ENCODE results near the gene NF1.
A peak's percentile ranks its signal among the peaks of the same experiment; 100 is the strongest.
"Not testable (repeated sequence)": the region's sequence is repeated elsewhere in the genome, so short reads cannot be mapped to it uniquely, and the experiment has no call there.

The NF1 gene

DNA sequence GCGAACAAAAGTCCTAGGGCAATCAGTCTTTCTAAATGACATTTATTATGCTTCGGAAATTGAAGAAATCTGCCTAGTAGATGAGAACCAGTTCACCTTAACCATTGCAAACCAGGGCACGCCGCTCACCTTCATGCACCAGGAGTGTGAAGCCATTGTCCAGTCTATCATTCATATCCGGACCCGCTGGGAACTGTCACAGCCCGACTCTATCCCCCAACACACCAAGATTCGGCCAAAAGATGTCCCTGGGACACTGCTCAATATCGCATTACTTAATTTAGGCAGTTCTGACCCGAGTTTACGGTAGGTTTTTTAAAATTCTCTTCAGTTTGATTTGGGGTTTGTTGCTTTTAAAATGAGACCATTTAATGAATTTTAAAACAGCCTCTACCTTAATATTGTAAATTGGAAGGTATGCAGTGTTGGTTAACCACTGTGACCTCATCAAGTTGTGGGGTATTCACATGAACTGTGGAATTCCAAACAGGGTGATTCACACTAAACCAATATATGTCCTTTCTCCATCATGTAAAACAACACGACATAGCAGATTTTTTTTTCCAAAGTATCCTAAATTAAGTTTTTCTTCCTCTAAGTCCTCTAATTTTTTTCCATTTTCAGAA is 232.9 kb downstream of the NF1 start:
- DNase-seq (ENCODE audit: low read depth, low spot score), result peak; percentile 36

DNA sequence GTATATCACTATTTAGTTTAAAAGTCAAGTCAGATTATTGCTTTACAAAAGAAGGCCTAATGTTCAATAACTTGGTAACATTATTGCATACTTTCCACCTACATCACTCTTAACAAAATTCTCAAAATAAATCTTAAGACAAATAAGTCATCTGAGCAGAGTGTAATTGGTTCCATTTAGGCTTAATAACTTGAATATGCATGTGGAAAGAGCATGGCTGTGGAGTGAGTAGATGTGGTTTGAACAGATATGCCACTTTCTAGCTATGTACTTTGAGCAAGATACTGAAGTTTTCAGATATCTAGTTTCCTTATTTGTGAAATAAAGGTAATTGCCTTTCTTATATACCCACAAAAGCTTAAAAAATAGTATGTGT is 233.4 kb downstream of the NF1 start:
- DNase-seq (ENCODE audit: low read depth, low spot score), result no peak

DNA sequence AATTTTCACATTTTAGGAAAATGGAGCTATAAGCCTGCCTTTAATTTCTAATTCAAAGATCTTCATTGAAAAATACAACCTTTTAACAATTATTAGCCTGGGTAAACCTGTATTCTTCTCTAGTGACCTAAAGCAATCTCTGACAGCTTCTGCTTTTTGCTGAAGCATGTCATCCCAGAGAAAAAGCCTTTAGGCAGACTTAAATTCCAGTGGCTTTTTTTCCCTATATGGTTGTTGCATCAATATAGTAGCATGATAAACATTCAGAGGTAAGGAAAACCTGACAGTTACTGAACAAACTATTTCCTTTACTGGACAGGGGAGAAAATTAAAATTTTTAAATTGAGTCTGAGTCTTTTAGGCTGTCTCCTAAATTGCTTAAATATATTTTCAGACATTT is 234.4 kb downstream of the NF1 start:
- no peak for DNase-seq (ENCODE audit: low read depth, low spot score)

GRCh38 chr17:31339906-31340661 is 245.3 kb downstream of the NF1 start:
- no peak for DNase-seq (ENCODE audit: low read depth, low spot score)

GRCh38 chr17:31345191-31345747 is 250.5 kb downstream of the NF1 start:
- DNase-seq (ENCODE audit: low read depth, low spot score), result not testable (repeated sequence)

DNA sequence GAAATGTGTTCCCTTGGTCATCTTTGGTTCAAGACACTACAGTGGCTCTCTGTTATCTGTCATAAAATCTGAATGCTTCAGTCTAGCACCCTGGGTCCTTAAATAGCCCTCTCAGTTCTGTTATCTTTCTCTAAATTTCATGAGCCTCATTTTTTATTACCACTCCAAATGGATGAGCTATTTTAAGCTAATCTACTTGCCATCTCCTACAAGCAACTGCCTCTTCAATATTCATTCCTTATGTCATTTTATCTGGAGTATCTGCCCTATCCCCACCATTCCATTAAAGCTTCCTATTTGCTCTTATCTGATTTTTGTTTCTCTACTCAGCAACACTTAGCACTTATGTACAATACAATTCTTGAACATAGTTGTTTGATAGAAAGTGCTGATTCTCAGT is 254.7 kb downstream of the NF1 start:
- no peak for DNase-seq (ENCODE audit: low read depth, low spot score)

DNA sequence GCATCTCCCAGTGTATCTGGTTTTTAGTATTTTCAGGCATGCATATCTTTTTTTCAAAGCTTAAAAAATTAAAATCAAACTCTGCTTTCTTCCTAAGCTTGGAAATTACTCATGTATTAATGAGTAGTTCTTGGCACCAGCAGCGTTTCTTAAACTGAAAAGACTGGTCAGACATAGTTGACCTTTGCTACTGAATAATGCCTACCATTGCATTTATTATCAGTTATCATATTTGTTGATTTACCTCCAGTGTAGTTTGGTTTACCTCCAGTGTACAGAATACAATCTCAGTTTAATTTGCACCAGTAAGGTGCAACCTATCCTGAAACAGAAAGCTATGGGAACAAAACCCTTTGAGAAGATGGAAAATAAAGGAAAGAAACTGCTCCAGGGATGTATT is 261.2 kb downstream of the NF1 start:
- no peak for DNase-seq (ENCODE audit: low read depth, low spot score)

DNA sequence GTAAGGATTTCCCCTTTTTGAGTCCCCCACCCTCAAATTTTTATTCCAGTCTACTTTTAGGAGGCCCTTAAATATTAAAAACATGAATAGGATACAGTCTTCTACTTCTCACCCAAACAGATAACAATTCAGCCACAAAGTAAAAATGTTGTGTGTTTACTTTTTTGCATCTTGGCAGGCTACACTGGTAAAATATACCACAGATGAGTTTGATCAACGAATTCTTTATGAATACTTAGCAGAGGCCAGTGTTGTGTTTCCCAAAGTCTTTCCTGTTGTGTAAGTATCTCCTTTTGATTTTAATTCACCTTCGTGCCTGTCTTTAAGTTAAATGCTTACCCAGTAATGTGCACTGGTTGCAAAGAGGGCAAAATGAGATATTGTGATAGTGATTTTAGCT is 262.3 kb downstream of the NF1 start:
- no peak for DNase-seq (ENCODE audit: low read depth, low spot score)

DNA sequence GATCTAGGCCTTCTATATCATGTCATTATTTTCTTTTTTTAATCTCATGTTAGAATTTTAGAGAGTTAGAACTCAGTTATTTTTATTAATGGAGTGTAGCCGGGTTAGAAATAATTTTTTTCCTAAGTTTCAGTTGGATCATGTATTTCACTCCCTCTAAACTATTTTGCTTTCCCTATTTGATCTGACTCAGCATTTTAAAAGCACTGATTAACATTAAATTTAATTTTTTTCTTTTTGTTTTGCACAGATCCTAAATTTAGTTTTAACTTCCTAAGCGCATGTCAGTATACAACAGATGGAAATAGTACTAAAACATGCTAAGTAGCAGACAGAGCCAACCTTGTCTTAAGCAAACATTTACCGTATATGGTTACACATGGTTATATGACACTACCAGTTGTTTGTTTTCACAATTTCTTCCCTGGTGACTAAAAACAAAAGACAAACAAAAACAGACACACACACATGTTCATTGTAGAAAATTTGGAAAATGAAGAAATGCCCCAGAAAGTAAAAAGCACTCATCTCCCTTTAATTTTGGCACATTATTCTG is 263.1 kb downstream of the NF1 start:
- DNase-seq (ENCODE audit: low read depth, low spot score), result no peak

DNA sequence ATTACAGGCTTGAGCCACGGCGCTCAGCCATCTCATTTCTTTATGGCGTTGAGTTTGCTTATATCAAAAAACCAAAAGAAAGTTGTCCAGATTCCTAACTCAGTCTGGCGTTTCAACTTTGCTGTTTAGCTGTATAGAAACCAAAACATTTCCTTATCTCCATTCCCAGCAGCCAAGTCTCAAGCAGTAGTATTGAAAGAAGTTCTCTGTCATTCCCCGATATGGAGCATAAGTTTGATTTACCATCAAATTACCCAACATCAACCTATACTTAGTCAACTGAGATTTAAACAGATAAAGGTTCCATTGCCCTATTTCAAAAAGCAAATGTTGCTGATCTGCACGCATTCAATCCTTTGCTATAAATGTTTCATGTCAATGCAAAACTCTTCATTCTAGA is 269.2 kb downstream of the NF1 start:
- no peak for DNase-seq (ENCODE audit: low read depth, low spot score)

GRCh38 chr17:31366088-31366487 is 271.3 kb downstream of the NF1 start:
- no peak for DNase-seq (ENCODE audit: low read depth, low spot score)

DNA sequence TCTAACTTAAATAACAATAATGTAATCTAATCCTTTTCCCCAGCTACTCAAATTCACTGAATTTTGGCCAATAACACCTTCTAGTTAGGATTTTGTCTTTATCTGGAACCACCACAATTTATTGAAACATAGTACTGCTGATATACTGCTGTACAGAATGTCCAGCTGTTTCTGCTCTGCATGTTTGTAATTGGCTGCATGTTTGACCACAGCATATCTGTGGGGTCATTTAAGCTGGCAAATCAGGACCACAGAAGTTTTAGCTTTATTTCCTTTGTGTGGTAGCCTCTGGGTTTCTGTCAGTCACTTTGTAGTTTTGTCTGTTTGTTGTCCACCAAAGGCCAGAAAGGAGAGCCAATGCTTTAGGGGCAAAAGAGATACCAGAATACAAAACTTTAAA is 274.5 kb downstream of the NF1 start:
- no peak for DNase-seq (ENCODE audit: low read depth, low spot score)

DNA sequence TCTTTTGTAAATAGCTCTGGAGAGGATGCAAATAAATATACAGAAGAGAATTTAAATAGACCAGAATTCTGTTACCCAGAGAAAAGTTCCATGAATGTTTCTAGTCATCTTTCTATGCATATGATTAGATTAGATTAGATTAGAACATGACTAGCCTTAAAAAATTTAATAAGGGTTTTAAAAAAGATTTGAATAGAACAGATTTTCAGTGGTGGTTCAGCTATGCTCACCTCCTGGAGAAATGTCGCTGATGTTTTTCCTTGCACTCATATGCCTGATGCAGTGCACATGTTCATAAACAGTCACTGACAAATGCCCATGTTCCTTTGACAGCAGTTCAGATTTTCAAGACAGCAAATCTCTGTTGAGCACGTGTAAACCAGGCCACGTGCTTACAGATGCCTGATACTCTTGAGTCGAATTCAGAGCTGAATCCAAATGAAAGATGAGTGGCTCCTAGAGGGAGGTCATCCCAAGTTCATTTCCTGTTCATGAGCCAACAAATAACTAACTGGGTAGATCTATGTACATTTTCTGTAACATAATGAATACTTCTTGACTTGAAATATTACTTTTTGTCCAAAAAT is 276.8 kb downstream of the NF1 start:
- DNase-seq (ENCODE audit: low read depth, low spot score), result peak; percentile 36

DNA sequence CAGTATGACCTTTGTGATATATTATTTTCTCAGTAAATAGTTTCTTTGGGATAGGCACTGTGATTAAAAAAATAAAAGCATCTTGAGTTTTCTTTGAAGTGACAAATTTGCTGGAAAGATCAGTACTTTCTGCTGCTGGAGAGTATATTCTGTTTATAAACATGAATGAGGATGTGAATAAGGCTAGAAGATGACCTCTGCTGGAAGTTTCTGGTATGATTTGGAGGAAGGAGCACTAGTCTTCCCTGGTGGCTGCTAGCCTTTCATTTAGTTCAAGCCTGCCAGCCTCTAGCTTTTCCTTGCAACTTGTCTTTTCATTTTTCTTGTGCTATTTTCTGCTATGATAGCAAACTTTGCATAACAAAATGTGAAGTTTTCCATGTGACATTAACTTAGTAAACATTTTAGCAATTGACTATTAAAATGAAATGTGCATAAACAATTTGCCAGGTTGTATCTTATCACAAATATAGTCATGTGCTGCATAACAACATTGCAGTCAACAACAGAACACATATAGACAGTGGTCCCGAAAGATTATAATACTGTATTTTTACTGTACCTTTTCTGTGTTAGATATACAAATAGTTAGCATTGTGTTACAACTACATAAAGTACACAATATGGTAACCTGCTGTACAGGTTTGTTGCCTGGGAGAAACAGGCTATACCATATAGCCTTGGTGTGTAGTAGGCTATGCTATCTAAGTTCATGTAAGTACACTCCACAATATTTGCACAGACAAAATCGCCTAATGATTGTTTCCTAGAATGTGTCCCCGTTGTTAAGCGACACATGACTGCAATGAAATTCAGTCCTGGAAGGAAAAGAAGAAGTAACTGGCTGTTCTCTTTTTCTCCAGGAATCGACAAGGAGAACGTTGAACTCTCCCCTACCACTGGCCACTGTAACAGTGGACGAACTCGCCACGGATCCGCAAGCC is 278.6 kb downstream of the NF1 start:
- DNase-seq (ENCODE audit: low read depth, low spot score), result peak; percentile 31

DNA sequence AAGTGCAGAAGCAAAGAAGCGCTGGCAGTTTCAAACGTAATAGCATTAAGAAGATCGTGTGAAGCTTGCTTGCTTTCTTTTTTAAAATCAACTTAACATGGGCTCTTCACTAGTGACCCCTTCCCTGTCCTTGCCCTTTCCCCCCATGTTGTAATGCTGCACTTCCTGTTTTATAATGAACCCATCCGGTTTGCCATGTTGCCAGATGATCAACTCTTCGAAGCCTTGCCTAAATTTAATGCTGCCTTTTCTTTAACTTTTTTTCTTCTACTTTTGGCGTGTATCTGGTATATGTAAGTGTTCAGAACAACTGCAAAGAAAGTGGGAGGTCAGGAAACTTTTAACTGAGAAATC is 279.3 kb downstream of the NF1 start:
- no peak for DNase-seq (ENCODE audit: low read depth, low spot score)

DNA sequence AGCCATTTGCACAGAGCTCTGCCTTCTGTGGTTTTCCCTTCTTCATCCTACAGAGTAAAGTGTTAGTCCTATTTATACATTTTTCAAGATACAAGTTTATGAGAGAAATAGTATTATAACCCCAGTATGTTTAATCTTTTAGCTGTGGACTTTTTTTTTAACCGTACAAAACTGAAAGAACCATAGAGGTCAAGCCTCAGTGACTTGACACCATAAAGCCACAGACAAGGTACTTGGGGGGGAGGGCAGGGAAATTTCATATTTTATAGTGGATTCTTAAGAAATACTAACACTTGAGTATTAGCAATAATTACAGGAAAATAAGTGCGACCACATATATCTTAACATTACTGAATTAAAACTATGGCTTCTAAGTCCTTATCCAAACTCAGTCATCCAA is 279.7 kb downstream of the NF1 start:
- no peak for DNase-seq (ENCODE audit: low read depth, low spot score)

DNA sequence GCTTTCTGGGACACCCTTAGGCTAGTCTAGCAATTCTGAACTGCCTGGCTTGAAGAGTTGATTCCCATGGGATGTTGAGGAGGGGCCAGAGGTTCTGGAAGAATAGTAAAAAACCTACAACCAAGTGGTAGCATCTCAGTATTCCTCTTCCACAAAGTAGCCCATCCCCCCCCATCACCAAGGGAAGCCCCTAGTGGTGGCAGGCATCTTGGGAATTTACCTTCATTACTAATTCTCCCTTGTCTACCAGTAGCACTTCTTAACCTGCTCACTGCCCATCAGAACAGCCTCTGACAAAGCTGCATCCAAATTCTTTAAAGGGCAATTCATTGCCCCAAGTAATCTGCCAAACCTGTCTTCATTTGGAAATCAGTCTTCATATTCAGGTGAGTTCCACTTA is 283.9 kb downstream of the NF1 start:
- DNase-seq (ENCODE audit: low read depth, low spot score), result no peak

DNA sequence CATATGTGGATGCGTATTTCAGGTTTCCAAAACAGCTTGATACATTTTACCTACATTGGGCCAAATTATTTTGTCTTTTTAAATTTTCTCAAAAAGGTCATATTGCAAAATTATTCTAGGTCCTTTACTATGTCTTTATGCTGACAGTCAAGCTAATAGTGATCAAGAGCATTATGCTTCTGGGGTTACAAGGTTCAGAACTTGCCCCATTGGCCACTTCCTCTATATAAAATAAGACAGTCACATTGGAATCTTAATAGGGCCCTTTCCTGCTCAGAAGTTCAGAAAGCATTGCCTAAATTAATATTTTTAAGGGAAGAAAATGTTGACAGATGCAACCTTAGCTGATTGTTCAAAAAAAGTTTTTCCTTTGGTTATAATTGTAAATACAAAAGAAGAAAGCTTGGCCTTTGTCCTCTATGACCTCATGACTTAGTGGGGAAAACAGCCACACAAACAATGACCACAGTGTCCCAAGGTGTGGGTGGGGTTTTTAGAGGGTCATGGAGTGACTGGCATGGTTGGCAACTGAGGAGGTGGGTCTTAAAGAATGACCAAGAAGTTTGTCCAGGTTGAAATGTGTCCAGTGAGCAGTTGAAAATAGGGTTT is 284.9 kb downstream of the NF1 start:
- no peak for DNase-seq (ENCODE audit: low read depth, low spot score)

DNA sequence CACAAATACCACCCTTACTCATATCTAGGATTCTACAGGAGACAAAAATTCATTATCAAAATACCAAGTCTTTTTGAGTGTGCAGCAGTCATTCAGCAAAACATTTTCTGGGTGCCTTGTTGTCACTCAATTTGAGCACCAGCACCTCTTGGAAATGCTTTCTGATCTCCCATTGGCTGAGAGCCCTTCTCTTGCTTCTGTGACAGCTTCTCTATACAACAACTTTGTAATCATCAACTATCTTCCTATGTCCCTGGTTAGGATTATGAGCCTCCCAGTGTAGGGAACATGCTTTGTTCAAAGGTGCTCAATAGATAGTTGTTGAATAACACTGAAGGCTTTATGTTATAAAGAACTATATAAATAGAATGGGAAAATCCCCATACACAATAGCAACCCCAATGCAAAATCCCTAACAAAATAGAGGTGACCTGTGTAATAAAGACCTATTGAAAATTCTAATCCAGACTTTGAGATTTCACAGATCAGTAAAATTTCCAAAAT is 286.4 kb downstream of the NF1 start:
- no peak for DNase-seq (ENCODE audit: low read depth, low spot score)

DNA sequence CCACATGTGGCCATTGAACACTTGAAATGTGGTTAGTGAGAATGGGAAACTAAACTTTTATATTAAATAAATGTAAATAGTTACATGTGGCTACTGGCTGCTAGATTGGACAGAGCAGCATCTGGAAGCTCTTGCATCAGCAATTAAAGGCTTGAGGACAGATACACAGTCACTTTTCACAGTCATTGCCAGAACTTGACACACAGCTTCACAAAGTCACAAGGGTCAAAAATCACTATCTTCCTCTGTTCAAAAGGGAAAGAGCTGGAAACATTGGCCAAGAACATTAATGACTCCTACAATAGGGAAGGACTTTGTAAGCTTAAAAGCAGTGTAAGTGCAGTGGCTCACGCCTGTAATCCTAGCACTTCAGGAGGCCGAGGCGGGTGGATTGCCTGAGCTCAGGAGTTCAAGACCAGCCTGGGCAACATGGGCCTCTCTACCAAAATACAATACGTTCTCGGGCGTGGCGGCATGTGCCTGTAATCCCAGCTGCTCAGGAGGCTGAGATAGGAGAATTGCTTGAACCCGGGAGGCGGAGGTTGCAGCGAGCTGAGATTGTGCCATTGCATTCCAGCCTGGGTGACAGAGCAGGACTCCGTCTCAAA is 288.0 kb downstream of the NF1 start:
- not testable (repeated sequence) for DNase-seq (ENCODE audit: low read depth, low spot score)
